Memory B cell (primary cell): Measurements from ENCODE around the gene CBFA2T2.
"Not testable (repeated sequence)": the region's sequence is repeated elsewhere in the genome, so short reads cannot be mapped to it uniquely, and the experiment has no call there.

ENCODE experiments used
- ATAC-seq: fragments of 150-1000 bp; cut with Tn5 transposase; 2 replicates; pipeline ENCODE4 v1.10.0; 2021; ENCODE audit warnings: low read depth, mild to moderate bottlenecking, moderate library complexity
- DNase-seq, 2 donors: peaks; one replicate each; pipeline ENCODE4 v3.0.0; 2022; ENCODE audit warnings: low spot score in 2 of 2
- H3K27ac Mint-ChIP-seq: one replicate; pipeline ENCODE4 v1.8.0; 2022; ENCODE audit warnings: mild to moderate bottlenecking, moderate library complexity, mixed read lengths
- H3K27me3 Mint-ChIP-seq: one replicate; pipeline ENCODE4 v1.8.0; 2022; ENCODE audit warnings: mixed read lengths
- H3K36me3 Mint-ChIP-seq: one replicate; pipeline ENCODE4 v1.8.0; 2022; ENCODE audit warnings: mild to moderate bottlenecking, mixed read lengths
- H3K4me1 Mint-ChIP-seq: one replicate; pipeline ENCODE4 v1.8.0; 2022; ENCODE audit warnings: mixed read lengths
- H3K4me3 Mint-ChIP-seq: one replicate; pipeline ENCODE4 v1.8.0; 2022; ENCODE audit warnings: mild to moderate bottlenecking, moderate library complexity, mixed read lengths
- H3K9me3 Mint-ChIP-seq: one replicate; pipeline ENCODE4 v1.8.0; 2022; ENCODE audit warnings: mixed read lengths

The CBFA2T2 gene

DNA sequence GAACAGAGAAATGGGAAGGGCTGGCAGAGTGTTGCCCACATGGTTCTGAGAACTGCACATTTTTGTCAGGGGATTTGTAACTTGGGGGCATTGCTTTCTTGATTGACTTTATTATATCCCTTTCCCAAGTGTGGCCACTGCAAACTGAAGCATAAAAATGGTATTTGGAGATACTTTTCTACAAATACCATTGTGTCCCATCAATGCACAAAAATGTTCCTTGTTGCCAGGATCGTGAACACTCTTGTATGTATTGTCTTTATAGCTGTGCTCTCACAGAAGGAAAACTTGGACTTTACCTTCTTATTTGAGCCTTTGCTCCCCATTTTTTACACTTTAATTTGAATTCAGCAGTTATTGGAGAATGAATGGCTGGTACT lies 115.1 kb downstream of the CBFA2T2 start:
- Mint-ChIP-seq H3K9me3 (no peaks in the 10 kb centered on the region), H3K4me1 (peaks cover 30% of the 10 kb centered on the region), H3K27me3 (no peaks in the 10 kb centered on the region), H3K36me3 (peaks cover 6% of the 10 kb centered on the region), H3K27ac (peak overlapping the region; percentile 20), H3K4me3 (no peak overlapping the region)
- DNase-seq (no peak), ATAC-seq (no peak)

DNA sequence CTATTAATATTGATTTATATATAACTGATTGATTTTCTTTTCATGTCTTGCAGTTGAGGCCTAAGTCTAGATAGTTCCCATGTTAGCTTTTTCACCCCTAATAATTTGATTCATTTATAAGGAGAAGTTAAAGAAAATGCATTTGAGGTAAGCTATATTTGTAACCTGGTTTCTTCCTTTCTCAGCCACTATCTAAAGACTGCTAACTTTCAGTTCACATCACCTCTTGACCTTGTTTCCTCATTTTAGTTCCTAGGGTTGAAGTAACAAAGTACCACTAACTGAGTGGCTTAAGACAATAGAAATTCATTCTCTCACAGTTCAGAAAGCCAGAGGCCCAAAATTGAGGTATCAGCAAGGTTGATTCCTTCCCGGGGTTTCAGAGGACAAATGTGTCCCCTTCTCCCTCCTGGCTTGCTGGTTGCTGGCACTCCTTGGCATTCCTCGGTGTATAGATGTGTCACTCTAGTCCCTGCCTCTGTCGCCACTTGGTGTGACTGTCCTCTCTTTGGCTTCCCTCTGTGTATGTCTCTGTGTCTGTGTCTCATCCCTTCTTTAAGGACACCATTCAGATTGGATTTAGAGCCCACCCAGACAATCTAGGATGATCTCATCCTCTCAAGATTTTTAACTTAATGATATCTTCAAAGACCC lies 116.3 kb downstream of the CBFA2T2 start:
- Mint-ChIP-seq H3K9me3 (no peaks in the 10 kb centered on the region), H3K36me3 (peaks cover 11% of the 10 kb centered on the region), H3K4me1 (peaks cover 34% of the 10 kb centered on the region), H3K27me3 (no peaks in the 10 kb centered on the region), H3K27ac (peak overlapping the region; percentile 92), H3K4me3 (peak overlapping the region; percentile 61)
- DNase-seq = peak in 1 of 2 donors; percentile 15
- peak; percentile 86 for ATAC-seq

DNA sequence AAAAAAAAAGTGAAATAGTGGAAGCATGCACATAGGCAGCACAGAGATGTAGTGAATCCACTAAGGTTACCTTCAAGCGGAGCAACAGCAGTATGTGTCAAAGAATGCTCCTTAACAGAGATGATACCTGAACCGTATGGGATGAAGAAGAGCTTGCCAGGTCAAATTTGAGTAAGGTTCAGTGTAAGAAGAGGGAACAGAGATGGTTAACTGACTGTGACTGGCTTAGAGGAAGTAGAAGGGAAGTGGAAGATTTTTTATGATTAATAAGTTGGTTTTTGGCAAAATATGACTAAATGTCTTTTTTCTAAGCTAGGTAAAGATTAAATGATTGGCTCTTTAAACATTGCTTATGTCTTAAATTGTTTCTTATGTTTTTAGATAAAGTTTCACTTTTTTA lies 119.6 kb downstream of the CBFA2T2 start:
- Mint-ChIP-seq H3K9me3 (no peaks in the 10 kb centered on the region), H3K27me3 (no peaks in the 10 kb centered on the region), H3K36me3 (peaks cover 13% of the 10 kb centered on the region), H3K4me3 (peak overlapping the region; percentile 8), H3K27ac (peak overlapping the region; percentile 62), H3K4me1 (peaks cover 20% of the 10 kb centered on the region)
- DNase-seq = no peak
- peak; percentile 47 for ATAC-seq

DNA sequence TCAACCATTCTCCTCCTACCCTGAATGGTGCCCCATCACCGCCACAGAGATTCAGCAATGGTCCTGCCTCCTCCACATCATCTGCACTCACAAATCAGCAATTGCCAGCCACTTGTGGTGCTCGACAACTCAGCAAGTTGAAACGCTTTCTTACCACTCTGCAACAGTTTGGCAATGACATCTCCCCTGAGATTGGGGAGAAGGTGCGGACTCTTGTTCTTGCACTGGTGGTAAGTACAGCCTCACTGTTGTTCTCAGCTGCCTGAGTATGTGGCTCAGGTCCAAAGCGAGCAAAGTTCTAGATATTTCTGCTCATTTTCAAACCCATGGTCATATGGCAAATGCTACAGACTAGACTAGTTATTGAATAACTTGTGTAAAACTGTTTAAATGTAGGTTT lies 121.2 kb downstream of the CBFA2T2 start:
- no peaks in the 10 kb centered on the region for H3K9me3 Mint-ChIP-seq
- ATAC-seq (no peak), DNase-seq (no peak)
- H3K27me3 Mint-ChIP-seq = no peaks in the 10 kb centered on the region
- peak overlapping the region; percentile 21 for H3K27ac Mint-ChIP-seq
- no peak overlapping the region for H3K4me3 Mint-ChIP-seq
- H3K36me3 Mint-ChIP-seq = peaks cover 17% of the 10 kb centered on the region
- H3K4me1 Mint-ChIP-seq = peaks cover 17% of the 10 kb centered on the region

DNA sequence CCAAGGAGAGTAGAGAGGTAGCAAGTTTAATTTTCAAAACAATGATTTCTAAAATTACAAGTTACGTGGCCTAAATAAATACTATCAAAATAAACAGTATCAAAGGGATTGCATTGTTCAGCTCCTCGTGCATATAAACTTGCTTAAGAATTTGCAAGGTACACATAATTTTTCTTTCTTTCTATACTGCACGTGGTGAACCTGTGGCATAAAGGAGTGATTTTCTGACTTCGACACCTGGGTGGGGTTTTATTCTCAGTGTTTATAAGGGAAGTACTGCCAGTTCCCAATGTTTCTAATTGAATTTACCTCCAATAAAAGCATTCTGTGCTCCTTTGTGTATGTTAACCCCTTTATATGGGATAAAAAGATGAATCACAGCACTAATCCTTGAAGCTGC lies 122.1 kb downstream of the CBFA2T2 start:
- peaks cover 17% of the 10 kb centered on the region for H3K36me3 Mint-ChIP-seq
- H3K27me3 Mint-ChIP-seq = no peaks in the 10 kb centered on the region
- H3K9me3 Mint-ChIP-seq = no peaks in the 10 kb centered on the region
- no peak for DNase-seq
- no peak for ATAC-seq
- H3K27ac Mint-ChIP-seq = no peak overlapping the region
- peaks cover 8% of the 10 kb centered on the region for H3K4me1 Mint-ChIP-seq
- H3K4me3 Mint-ChIP-seq = no peak overlapping the region

DNA sequence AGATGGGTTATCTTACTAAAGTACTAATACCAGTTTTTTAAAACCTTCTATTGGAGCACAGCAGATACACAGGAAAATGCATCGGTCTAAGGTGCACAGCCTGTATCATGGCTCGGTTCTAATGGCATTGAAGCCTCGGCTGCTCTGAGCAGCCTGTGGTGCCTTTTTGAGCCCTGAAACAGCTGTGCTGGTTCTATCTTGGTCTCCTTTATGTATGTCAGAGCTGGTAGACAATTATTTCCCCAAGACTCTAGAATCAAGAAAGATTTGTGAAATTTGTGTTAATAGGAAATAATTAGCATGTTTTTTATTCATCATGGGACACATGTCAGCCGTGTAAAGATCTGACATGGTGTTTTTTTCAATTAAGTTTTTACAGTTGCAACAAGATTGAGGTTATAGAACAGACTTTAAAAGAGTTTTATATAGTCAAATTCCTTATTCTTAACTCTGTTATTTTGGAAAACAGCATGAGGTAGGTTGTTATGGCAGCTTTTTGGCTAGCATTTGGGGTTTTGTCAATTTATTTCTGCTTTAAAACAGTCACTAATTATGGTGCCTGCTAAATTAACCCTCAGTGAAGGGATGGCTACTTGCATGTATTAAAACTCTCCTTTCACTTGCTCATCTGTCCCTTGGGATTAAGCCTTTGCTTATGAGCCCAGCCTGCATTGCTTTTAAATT lies 132.0 kb downstream of the CBFA2T2 start:
- no peak overlapping the region for H3K4me3 Mint-ChIP-seq
- DNase-seq (no peak), ATAC-seq (no peak)
- H3K4me1 Mint-ChIP-seq = peaks cover 9% of the 10 kb centered on the region
- peak overlapping the region; percentile 55 for H3K27ac Mint-ChIP-seq
- peaks cover 26% of the 10 kb centered on the region for H3K36me3 Mint-ChIP-seq
- no peaks in the 10 kb centered on the region for H3K9me3 Mint-ChIP-seq
- no peaks in the 10 kb centered on the region for H3K27me3 Mint-ChIP-seq

DNA sequence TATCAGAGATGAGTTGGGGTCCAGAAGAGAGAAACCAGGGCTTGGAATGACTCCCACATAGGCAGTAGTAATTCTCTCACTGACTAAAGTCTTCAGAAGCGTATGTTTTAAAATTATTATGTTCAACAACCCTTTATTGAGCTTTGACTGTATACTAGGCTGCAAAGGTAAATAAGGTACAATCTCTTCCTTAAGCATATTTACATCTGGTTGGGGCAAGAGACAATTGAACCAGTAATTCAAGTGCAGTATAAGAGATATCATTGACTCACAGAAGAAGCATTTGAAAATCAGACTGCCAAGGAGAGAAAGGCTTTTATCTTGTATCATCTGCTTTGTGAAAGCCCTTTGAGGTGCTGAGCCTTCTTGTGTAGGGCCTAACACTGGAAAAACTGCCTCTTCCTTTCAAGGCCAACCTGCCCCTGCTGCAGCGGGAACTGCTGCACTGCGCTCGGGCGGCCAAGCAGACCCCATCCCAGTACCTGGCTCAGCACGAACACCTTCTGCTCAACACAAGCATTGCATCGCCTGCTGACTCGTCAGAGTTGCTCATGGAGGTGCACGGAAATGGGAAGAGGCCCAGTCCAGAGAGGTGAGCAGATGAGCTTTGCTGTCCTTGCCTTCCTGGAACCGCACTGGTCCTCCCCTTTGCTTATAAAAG lies 132.9 kb downstream of the CBFA2T2 start:
- no peaks in the 10 kb centered on the region for H3K9me3 Mint-ChIP-seq
- DNase-seq (no peak), ATAC-seq (no peak)
- no peak overlapping the region for H3K27ac Mint-ChIP-seq
- H3K4me3 Mint-ChIP-seq = no peak overlapping the region
- H3K27me3 Mint-ChIP-seq = no peaks in the 10 kb centered on the region
- peaks cover 9% of the 10 kb centered on the region for H3K4me1 Mint-ChIP-seq
- H3K36me3 Mint-ChIP-seq = peaks cover 25% of the 10 kb centered on the region

DNA sequence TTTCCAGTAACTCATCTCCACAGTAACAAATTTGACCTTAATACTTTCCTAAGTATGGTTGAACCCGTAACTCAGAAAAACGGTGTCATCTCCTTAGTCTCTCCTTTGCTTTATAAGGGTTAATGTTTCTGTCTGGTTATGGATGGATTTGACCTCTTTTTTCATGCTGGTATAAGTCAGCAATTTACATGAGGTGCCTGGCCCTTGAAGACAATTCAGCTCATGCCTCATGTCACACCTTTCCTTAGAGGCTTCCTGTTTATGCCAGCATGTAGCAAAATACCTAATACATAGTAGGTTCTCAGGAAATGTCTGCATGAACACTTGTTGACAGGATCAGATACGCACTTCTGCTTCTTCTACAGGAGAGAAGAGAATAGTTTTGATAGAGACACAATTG lies 134.5 kb downstream of the CBFA2T2 start:
- no peak for DNase-seq
- peaks cover 9% of the 10 kb centered on the region for H3K4me1 Mint-ChIP-seq
- peak overlapping the region; percentile 67 for H3K27ac Mint-ChIP-seq
- peaks cover 32% of the 10 kb centered on the region for H3K36me3 Mint-ChIP-seq
- ATAC-seq = peak; percentile 42
- no peaks in the 10 kb centered on the region for H3K27me3 Mint-ChIP-seq
- H3K4me3 Mint-ChIP-seq = no peak overlapping the region
- no peaks in the 10 kb centered on the region for H3K9me3 Mint-ChIP-seq

DNA sequence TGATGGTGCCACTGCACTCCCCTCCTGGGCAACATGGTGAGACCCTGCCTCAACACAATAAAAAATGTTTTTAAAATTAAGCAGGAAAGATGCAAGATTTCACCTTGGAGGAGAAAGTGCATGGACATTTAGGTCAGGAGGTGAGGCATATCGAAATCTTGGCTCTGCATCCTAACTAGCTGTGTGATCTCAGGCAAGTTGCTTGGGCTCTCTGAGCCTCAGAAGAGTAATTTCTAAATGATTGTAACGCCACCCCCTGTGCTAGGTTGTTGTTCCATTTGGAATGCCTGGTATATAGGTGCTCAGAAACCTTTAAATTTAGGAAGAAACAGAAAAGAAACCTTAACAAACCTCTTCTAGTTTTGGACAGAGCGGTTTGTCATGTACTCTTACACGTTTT lies 136.3 kb downstream of the CBFA2T2 start:
- DNase-seq (no peak), ATAC-seq (no peak)
- Mint-ChIP-seq H3K4me3 (no peak overlapping the region), H3K27ac (no peak overlapping the region), H3K27me3 (no peaks in the 10 kb centered on the region), H3K9me3 (no peaks in the 10 kb centered on the region), H3K36me3 (peaks cover 44% of the 10 kb centered on the region), H3K4me1 (peaks cover 7% of the 10 kb centered on the region)

DNA sequence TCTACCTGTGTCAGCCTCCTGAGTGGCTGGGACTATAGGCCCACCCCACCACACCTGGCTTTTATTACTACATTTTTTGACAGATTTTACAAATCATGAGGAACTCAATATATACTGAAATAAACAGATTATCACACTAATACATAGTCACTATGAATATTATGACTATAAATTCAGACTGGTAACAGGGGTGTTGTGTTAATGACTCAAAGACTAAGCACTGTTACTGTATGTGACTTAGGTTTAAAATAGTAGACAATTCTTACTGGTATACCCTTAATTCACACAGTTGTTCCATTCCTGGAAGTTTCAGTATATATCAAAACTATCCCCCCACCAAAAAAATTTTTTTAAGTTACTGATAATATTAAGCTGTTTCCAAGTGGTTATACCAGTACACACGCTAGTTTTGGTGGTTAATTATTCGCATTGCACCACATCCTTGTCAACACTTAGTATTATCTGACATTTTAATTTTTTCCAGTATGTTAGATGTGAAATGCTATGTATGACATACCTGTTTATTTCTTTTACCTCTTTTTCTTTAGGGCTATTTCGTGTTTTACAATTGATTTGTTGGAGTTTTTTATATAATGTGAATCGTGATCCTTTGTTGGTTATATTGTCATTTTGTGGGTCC lies 137.8 kb downstream of the CBFA2T2 start:
- DNase-seq (no peak), ATAC-seq (no peak)
- no peak overlapping the region for H3K4me3 Mint-ChIP-seq
- peaks cover 44% of the 10 kb centered on the region for H3K36me3 Mint-ChIP-seq
- no peaks in the 10 kb centered on the region for H3K27me3 Mint-ChIP-seq
- H3K4me1 Mint-ChIP-seq = peaks cover 7% of the 10 kb centered on the region
- no peak overlapping the region for H3K27ac Mint-ChIP-seq
- no peaks in the 10 kb centered on the region for H3K9me3 Mint-ChIP-seq

DNA sequence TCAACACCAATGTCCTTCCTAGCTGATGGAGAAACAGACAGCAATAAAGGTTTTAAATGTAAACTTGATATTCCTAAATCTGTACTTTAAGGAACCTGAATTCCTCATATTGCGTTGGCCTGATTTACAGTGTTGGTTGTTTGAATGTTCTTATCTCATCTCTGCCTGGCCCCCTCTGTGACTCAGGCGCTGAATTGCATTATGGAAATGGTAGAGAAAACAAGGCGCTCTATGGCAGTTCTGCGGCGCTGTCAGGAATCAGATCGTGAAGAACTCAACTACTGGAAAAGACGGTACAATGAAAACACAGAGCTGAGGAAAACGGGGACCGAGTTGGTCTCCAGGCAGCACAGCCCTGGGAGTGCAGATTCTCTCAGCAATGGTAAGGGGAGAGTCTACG lies 139.6 kb downstream of the CBFA2T2 start:
- H3K4me1 Mint-ChIP-seq = peaks cover 3% of the 10 kb centered on the region
- peaks cover 41% of the 10 kb centered on the region for H3K36me3 Mint-ChIP-seq
- DNase-seq (no peak), ATAC-seq (no peak)
- no peaks in the 10 kb centered on the region for H3K27me3 Mint-ChIP-seq
- no peak overlapping the region for H3K27ac Mint-ChIP-seq
- H3K4me3 Mint-ChIP-seq = no peak overlapping the region
- H3K9me3 Mint-ChIP-seq = no peaks in the 10 kb centered on the region

DNA sequence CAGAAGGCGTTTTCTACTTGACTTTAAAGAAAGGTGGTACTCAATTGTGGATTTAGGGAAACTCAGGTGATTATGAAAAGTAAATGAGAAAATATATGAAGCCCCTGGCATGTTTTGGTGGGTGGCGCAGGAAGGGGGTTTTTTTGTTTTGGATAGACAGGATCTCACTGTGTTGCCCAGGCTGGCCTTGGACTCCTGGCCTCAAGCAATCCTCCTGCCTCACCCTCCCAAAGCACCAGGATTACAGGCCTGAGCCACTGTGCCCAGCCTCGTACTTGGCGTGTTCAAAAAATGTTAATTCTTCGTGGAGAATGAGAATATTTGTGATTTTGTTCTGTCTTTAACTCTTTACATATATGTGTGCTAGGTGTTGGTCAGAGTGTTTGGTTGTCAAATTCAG lies 140.1 kb downstream of the CBFA2T2 start:
- no peaks in the 10 kb centered on the region for H3K9me3 Mint-ChIP-seq
- H3K27ac Mint-ChIP-seq = no peak overlapping the region
- peaks cover 38% of the 10 kb centered on the region for H3K36me3 Mint-ChIP-seq
- no peaks in the 10 kb centered on the region for H3K4me1 Mint-ChIP-seq
- no peak for DNase-seq
- no peak for ATAC-seq
- H3K4me3 Mint-ChIP-seq = no peak overlapping the region
- H3K27me3 Mint-ChIP-seq = no peaks in the 10 kb centered on the region

DNA sequence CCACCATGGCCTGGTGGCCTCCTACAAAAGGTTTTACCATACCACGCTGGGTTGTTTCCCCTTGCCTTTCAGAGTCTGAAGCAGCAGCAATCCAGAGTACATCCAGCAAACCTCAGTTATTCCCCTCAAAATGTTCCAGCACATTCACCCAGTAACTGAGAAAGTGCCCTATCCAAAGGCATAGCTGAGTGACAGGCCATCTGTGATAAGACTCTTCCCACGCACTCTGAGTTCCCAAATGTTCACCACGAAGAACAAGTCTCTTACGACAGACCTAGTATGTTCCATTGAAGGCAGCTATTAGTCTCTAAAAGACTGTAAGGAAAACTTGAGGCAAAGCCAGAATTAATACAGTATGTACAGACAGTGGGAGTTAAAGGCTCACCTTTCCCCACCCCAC lies 140.6 kb downstream of the CBFA2T2 start:
- DNase-seq (no peak), ATAC-seq (no peak)
- Mint-ChIP-seq H3K4me1 (no peaks in the 10 kb centered on the region), H3K4me3 (no peak overlapping the region), H3K27ac (no peak overlapping the region), H3K36me3 (peaks cover 34% of the 10 kb centered on the region), H3K27me3 (no peaks in the 10 kb centered on the region), H3K9me3 (no peaks in the 10 kb centered on the region)

DNA sequence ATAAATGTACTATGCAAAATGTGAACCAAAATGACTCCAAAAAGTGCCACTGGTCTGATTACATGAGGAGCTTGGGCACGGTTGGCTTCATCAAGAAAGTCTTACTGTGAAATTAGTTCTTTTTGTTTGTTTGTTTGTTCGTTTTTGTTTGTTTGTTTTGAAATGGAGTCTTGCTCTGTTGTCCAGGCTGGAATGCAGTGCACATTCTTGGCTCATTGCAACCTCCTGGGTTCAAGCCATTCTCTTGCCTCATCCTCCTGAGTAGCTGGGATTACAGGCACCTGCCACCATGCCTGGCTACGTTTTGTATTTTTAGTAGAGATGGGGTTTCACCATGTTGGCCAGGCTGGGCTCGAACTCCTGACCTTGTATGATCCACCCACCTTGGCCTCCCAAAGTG lies 142.0 kb downstream of the CBFA2T2 start:
- peaks cover 37% of the 10 kb centered on the region for H3K36me3 Mint-ChIP-seq
- not testable (repeated sequence) for H3K9me3 Mint-ChIP-seq, H3K27ac Mint-ChIP-seq, H3K4me3 Mint-ChIP-seq, H3K4me1 Mint-ChIP-seq, H3K27me3 Mint-ChIP-seq, ATAC-seq, DNase-seq
